Stimulated activated CD4-positive, alpha-beta T cell treated with anti-CD3 and anti-CD28 coated beads, Interleukin-4, amount 100 ng/mL, for 48 hours (primary cell): ENCODE measurements around the gene CZIB.

Source experiments
- DNase-seq, 2 donors: peaks; one replicate each; pipeline ENCODE4 v3.0.0-alpha.2; 2020; ENCODE audit warnings: low read depth in 2 of 2

CZIB gene

GRCh38 chr1:53220171-53220961, at the start of gene CZIB:
Gene CZIB, minus strand, starts transcription at chr1:53220634. Its CDS starts 59 bp downstream, at chr1:53220575.
- DNase-seq: peak; percentile 94 to 96

GRCh38 chr1:53270107-53270506, 49.7 kb upstream of the CZIB start:
- no peak for DNase-seq

GRCh38 chr1:53267761-53268160, 47.3 kb upstream of the CZIB start:
- DNase-seq: no peak

DNA sequence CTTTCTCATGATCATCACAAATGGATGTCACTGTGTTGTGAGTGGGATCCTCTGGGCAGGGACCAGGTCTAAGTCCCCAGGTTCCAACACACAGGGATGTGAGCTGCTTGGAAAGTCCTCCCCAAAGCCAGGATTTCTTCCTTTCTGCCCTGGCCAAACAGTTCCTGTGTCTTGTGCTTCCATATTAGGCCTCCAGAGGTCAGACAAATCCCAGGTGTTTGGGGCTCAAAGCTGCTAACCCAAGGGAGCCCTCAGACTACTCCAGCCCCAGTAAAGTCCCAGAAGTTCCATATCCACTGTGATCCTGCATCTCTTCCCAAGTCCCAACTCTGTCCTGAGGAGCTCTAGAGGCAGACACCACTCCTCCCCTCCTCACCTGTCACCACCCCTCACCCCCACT, 45.6 kb upstream of the CZIB start:
- DNase-seq: no peak

GRCh38 chr1:53265581-53265980, 45.1 kb upstream of the CZIB start:
- DNase-seq: no peak

DNA sequence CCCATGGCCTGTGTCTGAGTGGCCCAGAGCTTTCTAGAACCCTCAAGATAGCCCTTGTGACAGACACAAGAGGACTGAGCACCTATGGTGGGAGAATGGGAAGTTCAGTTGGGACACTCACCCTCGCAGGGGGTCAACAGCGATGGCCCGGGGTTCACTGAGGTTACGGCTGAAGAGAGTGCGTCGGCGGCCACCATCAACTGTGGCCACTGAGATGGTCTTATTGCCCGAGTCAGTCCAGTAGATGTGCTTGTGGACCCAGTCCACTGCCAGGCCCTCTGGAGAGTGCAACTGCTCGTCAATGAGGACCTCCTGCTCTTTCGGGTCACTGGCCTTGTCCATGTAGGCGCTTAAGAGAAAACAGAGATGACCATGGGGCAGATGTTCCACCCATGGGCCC, 43.6 kb upstream of the CZIB start:
- no peak for DNase-seq

- no peak for DNase-seq
Measured at GRCh38 chr1:53262000-53262399, 41.6 kb upstream of the CZIB start.

GRCh38 chr1:53260631-53261247, 40.3 kb upstream of the CZIB start:
- no peak for DNase-seq

DNA sequence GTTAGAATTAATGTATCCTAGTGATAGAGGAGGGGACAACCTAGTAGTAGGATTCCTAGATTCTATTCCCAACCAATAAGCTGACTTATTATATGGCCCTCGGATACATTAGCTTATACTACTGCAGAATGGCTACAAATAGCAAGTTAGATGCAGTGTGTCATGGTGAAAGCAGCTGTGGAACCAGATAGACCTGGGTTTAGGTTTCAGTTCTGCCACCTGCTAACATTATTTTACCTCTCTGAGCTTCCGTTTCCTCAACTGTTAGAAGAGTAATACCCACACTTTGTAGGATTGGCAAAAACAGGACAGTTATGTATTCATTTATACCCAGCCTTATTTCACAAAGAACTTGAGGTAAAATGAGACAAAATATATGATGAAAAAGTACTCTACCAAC, 39.5 kb upstream of the CZIB start:
- DNase-seq: no peak

GRCh38 chr1:53258216-53258615, 37.8 kb upstream of the CZIB start:
- no peak for DNase-seq

DNA sequence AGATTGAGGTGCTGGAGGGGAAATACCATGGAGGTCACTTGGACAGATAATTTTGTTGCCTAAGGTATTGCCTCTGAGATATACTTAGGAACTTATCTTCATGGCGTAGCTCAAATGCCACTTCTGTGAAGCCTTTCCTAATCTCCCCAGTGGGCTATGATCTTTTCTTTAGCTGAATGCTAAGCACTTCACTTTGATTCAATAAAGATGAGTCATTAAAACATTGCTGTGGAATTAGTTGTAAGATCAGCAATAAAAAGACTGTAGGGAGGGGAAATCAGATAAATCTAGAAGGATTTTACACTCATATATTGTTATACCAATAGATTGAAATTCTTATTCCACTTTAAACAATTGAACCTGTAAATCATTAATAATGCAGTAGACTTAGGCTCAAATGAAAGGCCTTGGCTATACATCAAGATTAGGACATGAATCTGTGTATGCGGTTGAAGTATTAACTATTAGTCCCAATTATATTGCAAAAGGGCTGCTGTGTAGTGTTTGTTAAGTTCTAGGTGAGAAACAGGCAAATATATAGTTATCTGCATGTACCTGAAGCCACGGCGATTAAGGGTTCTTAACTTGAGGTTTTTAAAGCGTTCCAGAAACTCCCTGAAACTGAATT, 37.1 kb upstream of the CZIB start:
- DNase-seq: no peak

DNA sequence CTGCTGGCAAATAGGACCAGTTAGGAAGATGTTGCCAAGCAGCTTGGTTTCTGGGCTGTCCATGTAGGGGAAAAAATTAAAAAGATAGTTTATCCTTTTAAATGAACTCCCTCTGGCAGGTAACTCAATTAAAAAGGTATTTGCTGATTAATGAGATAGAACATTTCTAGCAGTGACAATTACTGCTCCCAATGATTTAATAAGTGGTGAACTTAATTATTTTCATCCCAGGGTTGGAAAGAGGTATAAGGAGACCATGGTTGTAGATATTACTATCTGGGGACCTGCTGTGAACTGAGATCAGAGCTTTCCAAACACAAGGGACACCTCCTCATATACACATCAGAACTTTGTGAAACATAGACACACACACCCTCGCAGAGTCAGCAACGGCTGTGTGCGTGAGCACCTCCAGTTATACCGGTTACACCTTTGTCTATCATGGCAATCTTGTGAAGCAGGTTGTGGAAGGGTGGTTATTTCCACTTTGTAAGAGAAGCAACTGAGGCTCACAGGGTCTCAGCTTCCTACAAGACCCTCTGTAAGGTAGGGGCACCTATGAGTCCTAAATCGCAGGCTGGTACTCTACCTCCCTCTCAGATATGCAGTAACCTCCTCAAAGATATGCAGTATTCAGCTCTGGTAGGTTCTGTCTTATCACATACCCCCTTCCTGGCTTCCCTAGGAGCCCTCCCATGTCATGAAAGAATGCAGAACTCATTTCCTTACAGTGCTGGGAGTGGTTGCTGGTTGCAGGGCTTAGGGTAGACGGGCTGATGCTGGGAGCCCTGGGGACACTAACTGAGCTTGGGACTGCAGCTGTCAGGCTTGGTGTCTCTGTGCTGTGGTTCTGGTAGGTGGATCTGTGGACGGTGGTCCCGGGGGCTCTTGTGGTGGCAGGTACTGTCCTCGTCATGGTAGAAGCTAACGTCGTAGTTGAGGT, 36.3 kb upstream of the CZIB start:
- DNase-seq: no peak

- no peak for DNase-seq
Measured at GRCh38 chr1:53255031-53255430, 34.6 kb upstream of the CZIB start.

DNA sequence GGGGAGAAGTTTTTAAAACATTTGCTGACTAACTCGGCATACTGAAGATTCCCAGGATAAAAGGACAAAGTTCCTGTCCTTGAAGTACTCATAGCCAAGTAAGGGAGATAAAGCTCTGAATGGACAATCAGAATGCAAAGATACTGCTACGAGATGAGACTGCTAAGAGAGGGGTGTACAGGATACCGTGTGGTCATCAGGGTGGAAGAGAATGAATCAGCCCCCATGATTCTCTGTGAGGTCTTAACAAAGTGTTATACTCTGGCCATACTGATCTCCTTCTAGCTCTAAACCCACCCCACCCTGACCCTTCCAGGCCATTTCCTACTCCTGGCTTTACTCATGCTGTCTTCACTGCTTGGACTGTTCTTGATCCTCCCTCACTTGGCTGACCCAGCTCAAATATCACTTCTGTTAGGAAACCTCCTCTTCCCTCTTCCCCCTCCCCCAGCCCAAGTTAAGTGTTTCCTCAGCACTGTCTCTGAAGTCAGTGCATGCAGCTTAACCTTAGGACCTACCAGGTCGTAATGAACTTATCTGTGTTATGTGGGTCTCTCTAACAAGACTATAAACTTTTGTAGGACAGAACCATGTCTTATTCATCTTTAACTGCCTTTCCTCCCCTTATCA, 33.7 kb upstream of the CZIB start:
- DNase-seq: no peak

GRCh38 chr1:53250325-53250724, 29.9 kb upstream of the CZIB start:
- DNase-seq: no peak

DNA sequence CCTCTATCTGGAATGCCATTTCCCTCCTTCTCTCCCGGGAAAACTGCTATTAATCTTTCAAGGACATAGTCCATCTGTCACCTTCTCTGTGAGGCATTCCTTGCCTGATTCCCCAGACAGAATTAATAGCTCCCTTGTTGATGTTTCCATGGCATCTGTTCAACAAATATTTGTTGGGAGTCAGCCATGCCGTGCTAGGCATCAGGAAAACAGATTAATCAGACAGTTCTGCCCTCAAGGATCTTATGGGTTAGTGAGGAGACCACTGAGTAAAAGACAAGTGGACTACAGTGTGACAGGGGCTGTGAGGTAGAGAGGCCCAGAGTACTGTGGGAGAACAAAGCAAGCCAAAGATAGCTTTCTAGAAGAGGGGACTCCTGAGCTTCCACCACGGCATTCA, 29.3 kb upstream of the CZIB start:
- no peak for DNase-seq

DNA sequence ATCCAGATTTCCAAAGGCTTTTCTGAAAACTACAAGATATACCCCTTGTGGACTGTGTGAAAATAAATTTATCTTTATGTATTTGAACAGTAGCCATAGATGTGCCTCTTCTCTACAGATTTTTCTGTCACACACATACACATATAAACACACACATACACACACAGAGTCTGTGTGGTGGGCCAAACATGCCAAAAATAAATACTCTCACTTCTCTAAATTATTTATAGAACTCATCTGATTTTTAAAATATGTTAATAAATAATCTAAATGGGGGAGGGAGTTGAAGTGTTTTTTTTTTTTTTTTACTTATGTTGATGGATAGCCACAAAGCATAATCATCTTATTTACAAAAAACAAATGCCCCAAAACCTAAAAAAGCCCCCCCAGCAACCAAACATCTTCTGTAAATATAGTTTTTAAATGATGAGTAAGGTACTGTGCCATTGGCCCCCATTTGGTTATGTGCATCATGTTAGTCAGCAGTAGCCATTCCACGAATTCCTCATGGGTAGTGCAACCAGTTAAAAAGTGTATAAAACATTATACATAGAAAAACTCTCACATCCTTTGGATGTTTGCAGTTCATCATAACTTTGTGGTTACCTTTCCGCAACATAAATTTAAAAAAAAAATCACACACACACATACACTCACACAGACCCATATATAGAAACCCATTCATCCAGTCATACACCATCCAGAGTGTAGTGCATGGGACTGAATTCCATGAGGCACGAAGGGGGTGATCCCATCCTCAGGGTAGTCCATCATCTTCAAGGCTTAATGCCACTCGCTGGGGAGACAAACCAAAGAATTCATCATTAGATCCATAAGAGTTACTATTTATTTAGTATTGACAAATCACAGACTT, 26.1 kb upstream of the CZIB start:
- no peak for DNase-seq

DNA sequence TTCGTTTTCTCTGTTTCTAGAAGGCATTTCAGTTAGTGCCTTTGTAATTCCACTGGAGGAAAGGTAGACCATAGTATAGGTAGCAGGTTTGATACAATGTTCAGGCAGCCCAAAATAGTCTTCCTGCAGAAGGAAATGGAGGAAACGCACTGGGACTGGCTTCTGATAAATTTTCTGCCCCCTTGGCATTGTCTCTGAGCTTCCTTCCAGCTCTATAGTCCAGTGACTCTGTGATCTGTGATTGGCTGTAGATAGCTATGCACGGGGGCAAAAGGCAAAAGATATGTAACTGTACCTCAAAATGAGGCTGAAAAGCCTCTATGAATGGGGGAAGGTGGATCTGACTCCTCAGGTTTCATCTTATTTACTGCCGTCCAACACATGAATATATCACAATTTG, 23.7 kb upstream of the CZIB start:
- no peak for DNase-seq

GRCh38 chr1:53242381-53242780, 21.9 kb upstream of the CZIB start:
- no peak for DNase-seq

DNA sequence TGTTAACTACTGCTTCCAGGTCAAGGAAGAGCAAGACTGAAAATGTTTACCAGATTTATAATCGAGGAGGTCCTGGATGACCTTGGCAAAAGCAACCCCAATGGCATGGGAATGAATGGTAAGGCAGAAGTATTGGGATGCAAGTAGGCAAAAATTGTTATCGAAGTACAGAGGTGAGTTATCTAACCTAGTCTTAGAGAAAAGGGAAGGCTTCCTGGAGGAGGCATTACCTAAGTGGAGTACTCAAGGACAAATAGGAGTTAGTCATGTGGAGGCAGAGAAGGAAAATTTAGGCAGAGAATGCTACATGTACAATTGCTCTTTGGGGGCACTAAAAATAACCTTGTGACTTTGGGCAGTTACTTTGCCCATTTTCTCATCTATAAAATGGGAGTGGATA, 21.4 kb upstream of the CZIB start:
- DNase-seq: no peak
